SK-N-SH (cell line): Measurements from ENCODE around the gene KRTAP9-7. TPM values are rescaled to one million over a fixed set of nuclear protein-coding genes. Genes with fewer than 3 reads are reported as not detected.

Experiments used
- CTCF ChIA-PET: fragments of 300-600, 350-600 bp; formaldehyde crosslinking; extraction: SDS; loops from one replicate; lab custom pipeline; 2021; lab: Yijun Ruan, JAX
- POLR2A ChIA-PET: fragments of 350-600 bp; sonication (Branson Sonifier 250); formaldehyde crosslinking; extraction: SDS; loops from one replicate; lab custom pipeline; 2020; ENCODE audit warnings: antibody characterized with exemption, inconsistent platforms; lab: Yijun Ruan, JAX
- DNase-seq: peaks from one replicate; pipeline ENCODE4 v3.0.0; 2012
- H2AFZ ChIP-seq: fragments of 200-600 bp; sonication (generic); 2 replicates; pipeline ENCODE4 v1.8.1; 2016; ENCODE audit warnings: antibody characterized with exemption, mild to moderate bottlenecking, low read depth
- H3F3A ChIP-seq: fragments of 200-600 bp; sonication (generic); replicated peaks from 2 replicates; pipeline ENCODE3; 2016; ENCODE audit warnings: antibody characterized with exemption, mild to moderate bottlenecking; ENCODE audit not compliant: insufficient read depth
- H3K27ac ChIP-seq, 2 experiments: fragments of 200-500 bp in 1 of 2; fragments of 200-600 bp in 1 of 2; sonication (Bioruptor generic) in 1 of 2; sonication (generic), shearing (Covaris generic) in 1 of 2; 2 replicates each; pipeline versions ENCODE4 v1.5.1 to v1.6.1; 2014 to 2016; ENCODE audit warnings: low read depth in 2 of 2, inconsistent platforms in 1 of 2, low read length in 1 of 2, mild to moderate bottlenecking in 1 of 2, mixed read lengths in 1 of 2
- H3K27me3 ChIP-seq: fragments of 200-600 bp; sonication (generic), shearing (Covaris generic); 2 replicates; pipeline ENCODE4 v1.6.1; 2016; ENCODE audit warnings: mixed run types; ENCODE audit not compliant: insufficient read depth
- H3K36me3 ChIP-seq, 2 experiments: fragments of 200-500 bp in 1 of 2; fragments of 200-600 bp in 1 of 2; sonication (Bioruptor generic) in 1 of 2; sonication (generic) in 1 of 2; replicated peaks in 1 of 2; 2 replicates each; pipeline versions ENCODE3 to v1.5.1; 2014 to 2016; ENCODE audit warnings: low read length in 1 of 2, mild to moderate bottlenecking in 1 of 2; ENCODE audit not compliant: insufficient read depth in 2 of 2, control insufficient read depth in 1 of 2
- H3K4me1 ChIP-seq, 2 experiments: fragments of 200-500 bp in 1 of 2; fragments of 200-600 bp in 1 of 2; sonication (Bioruptor generic) in 1 of 2; sonication (generic), shearing (Covaris generic) in 1 of 2; 2 replicates each; pipeline versions ENCODE4 v1.5.1 to v1.6.1; 2014 to 2016; ENCODE audit warnings: low read depth in 1 of 2, low read length in 1 of 2, mixed run types in 1 of 2; ENCODE audit not compliant: insufficient read depth in 2 of 2, control insufficient read depth in 1 of 2
- H3K4me2 ChIP-seq: fragments of 200-600 bp; sonication (generic), shearing (Covaris generic); 2 replicates; pipeline ENCODE4 v1.6.1; 2017; ENCODE audit warnings: mixed run types
- H3K4me3 ChIP-seq, 2 experiments: fragments of 200-500 bp in 1 of 2; fragments of 200-600 bp in 1 of 2; sonication (Bioruptor generic) in 1 of 2; sonication (generic), shearing (Covaris generic) in 1 of 2; 2 replicates each; pipeline versions ENCODE4 v1.5.1 to v1.8.1; 2014 to 2016; ENCODE audit warnings: low read depth in 2 of 2, inconsistent platforms in 1 of 2, low read length in 1 of 2, mild to moderate bottlenecking in 1 of 2, mixed read lengths in 1 of 2, moderate library complexity in 1 of 2
- H3K79me2 ChIP-seq: fragments of 200-600 bp; sonication (generic); 2 replicates; pipeline ENCODE4 v1.8.1; 2017; ENCODE audit warnings: mild to moderate bottlenecking; ENCODE audit not compliant: insufficient read depth
- H3K9ac ChIP-seq: fragments of 200-600 bp; sonication (generic); 2 replicates; pipeline ENCODE4 v1.6.1; 2017; ENCODE audit warnings: mixed run types
- H3K9me2 ChIP-seq: fragments of 200-600 bp; sonication (generic); 2 replicates; pipeline ENCODE4 v1.6.1; 2017; ENCODE audit warnings: mixed run types
- H3K9me3 ChIP-seq: fragments of 200-600 bp; sonication (generic); 2 replicates; pipeline ENCODE4 v1.6.1; 2017; ENCODE audit warnings: mixed run types, mild to moderate bottlenecking, moderate library complexity
- H4K20me1 ChIP-seq: fragments of 200-600 bp; sonication (generic); 2 replicates; pipeline ENCODE4 v1.6.1; 2017; ENCODE audit warnings: mild to moderate bottlenecking, mixed run types; ENCODE audit not compliant: insufficient read depth
- CTCF ChIP-seq: fragments of 200-600 bp; sonication (generic); IDR thresholded peaks from 2 replicates; pipeline ENCODE4 v1.6.1; 2017; ENCODE audit warnings: antibody characterized with exemption, mild to moderate bottlenecking, moderate library complexity
- ELF1 ChIP-seq: IDR thresholded peaks from 2 replicates; pipeline ENCODE4 v1.4.0; 2012
- EP300 ChIP-seq, 2 experiments: IDR thresholded peaks; 2 replicates each; pipeline versions ENCODE4 v1.4.0 to v1.6.1; 2012; ENCODE audit warnings: borderline replicate concordance in 1 of 2, low read depth in 1 of 2, low read length in 1 of 2
- FOSL2 ChIP-seq: IDR thresholded peaks from 2 replicates; pipeline ENCODE4 v1.4.0; 2012; ENCODE audit warnings: low read depth, mild to moderate bottlenecking, moderate library complexity, borderline replicate concordance
- FOXJ3 ChIP-seq: sonication (generic); formaldehyde crosslinking; IDR thresholded peaks from 2 replicates; pipeline ENCODE4 v1.5.1; 2020; ENCODE audit warnings: mild to moderate bottlenecking, missing genetic modification reagents
- FOXM1 ChIP-seq: IDR thresholded peaks from 2 replicates; pipeline ENCODE4 v1.4.0; 2012; ENCODE audit warnings: low read depth, mild to moderate bottlenecking
- GABPA ChIP-seq: IDR thresholded peaks from 2 replicates; pipeline ENCODE4 v1.4.0; 2012; ENCODE audit warnings: low read depth, mild to moderate bottlenecking
- GATA2 ChIP-seq: sonication (generic); formaldehyde crosslinking; IDR thresholded peaks from 2 replicates; pipeline ENCODE4 v1.5.0; 2020; ENCODE audit warnings: mild to moderate bottlenecking, missing genetic modification reagents
- JUND ChIP-seq: IDR thresholded peaks from 2 replicates; pipeline ENCODE4 v1.4.0; 2012
- NRF1 ChIP-seq: IDR thresholded peaks from 2 replicates; pipeline ENCODE4 v1.6.1; 2012; ENCODE audit warnings: low read depth, mild to moderate bottlenecking, low read length
- POLR2AphosphoS5 ChIP-seq: IDR thresholded peaks from 2 replicates; pipeline ENCODE4 v1.6.1; 2012; ENCODE audit warnings: low read depth, low read length
- RFX5 ChIP-seq: IDR thresholded peaks from 2 replicates; pipeline ENCODE4 v1.6.1; 2012; ENCODE audit warnings: mild to moderate bottlenecking, improper control_type of control experiment, low read length
- SIN3A ChIP-seq: IDR thresholded peaks from 2 replicates; pipeline ENCODE4 v1.6.1; 2012; ENCODE audit warnings: low read depth, mild to moderate bottlenecking, low read length, moderate library complexity, borderline replicate concordance
- TCF12 ChIP-seq: IDR thresholded peaks from 2 replicates; pipeline ENCODE4 v1.4.0; 2012
- USF2 ChIP-seq: fragments of 150-350 bp; IDR thresholded peaks from 2 replicates; pipeline ENCODE4 v1.6.1; 2017; ENCODE audit warnings: antibody characterized with exemption, low read length, low read depth, borderline replicate concordance
- YY1 ChIP-seq: IDR thresholded peaks from 2 replicates; pipeline ENCODE4 v1.4.0; 2012; ENCODE audit warnings: low read depth, mild to moderate bottlenecking
- ZBTB33 ChIP-seq: IDR thresholded peaks from 2 replicates; pipeline ENCODE4 v1.4.0; 2012; ENCODE audit warnings: low read depth, borderline replicate concordance
- WGBS: methylation state at CpG from one replicate; pipeline ENCODE4 v1.1.6; 2017; ENCODE audit warnings: low lambda C conversion rate; 5-methylcytosine and 5-hydroxymethylcytosine counted together
- polyA plus RNA-seq, 3 experiments: library from polyadenylated mRNA; depleted of rRNA; stranded (reverse); fragments of >200 nt; gene quantifications; 2 replicates each; pipeline ENCODE4 v1.2.3, GENCODE V29; 2012
- TF ChIP-seq, protein P1 (sequence below): fragments of 150-350 bp; IDR thresholded peaks from 2 replicates; pipeline ENCODE4 v1.6.1; 2016; ENCODE audit warnings: mild to moderate bottlenecking, low read depth, low read length
- TF ChIP-seq, protein P2 (sequence below): IDR thresholded peaks from 2 replicates; pipeline ENCODE4 v1.6.1; 2012; ENCODE audit warnings: mild to moderate bottlenecking, low read depth, low read length, moderate library complexity

Gene KRTAP9-7
- polyA plus RNA-seq, 1 of the 3 experiments (the other 2 are of a cell fraction) = not detected

GRCh38 chr17:41302981-41303380 is 27.5 kb downstream of the KRTAP9-7 start:
- CTCF ChIA-PET = interaction anchor here (0.6 to 3.9 kb wide), 3 partner anchors 18 to 246 kb away, joined by 3 to 17 read pairs (median 4); no protein-coding TSS in a partner anchor
- POLR2A ChIA-PET = no interaction called here
- TF ChIP-seq EP300 (IDR thresholded peaks at IDR 0.05; ENCODE audit: borderline replicate concordance in 1 of 2, low read depth in 1 of 2, low read length in 1 of 2) (no peak), YY1 (no peak), ELF1 (no peak), POLR2AphosphoS5 (no peak)

DNA sequence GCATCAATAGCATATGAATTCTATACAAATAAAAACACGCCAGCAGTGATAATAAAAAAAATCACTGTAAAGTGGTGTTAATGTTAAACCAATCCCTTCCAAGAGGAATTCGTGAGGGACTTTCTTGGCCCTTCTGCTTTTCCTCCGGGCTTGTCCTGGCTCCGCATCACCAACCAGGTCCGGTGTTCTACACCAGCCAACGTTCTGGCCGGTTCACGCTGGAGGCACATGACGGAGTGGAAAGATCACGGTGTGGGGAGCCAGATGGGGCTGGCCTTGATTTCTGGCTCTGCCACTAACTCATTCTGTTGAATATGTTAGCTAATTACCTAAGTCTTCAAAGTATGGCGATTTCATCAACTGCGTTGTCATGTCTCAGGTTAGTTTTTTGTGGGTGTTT is 28.6 kb downstream of the KRTAP9-7 start:
- no peaks in the 10 kb centered on the region for H3K9me3 ChIP-seq
- H3K9ac ChIP-seq = no peak overlapping the region
- H3K27ac ChIP-seq = no peak overlapping the region
- CTCF ChIA-PET = interaction anchor here (0.9 to 3.9 kb wide), 2 partner anchors 245 to 359 kb away, joined by 3 to 17 read pairs; no protein-coding TSS in a partner anchor
- no peak overlapping the region for H3K4me2 ChIP-seq
- no peaks in the 10 kb centered on the region for H3K36me3 ChIP-seq
- no peaks in the 10 kb centered on the region for H4K20me1 ChIP-seq
- POLR2A ChIA-PET = no interaction called here
- no peak for DNase-seq
- 38% methylated on average over 12 of the region's 12 CpGs for WGBS
- H2AFZ ChIP-seq = no peak overlapping the region
- H3K27me3 ChIP-seq = peaks cover 43% of the 10 kb centered on the region; the same call in 1 of the 2 replicates
- H3K9me2 ChIP-seq = no peaks in the 10 kb centered on the region
- peaks cover 0 to 25% of the 10 kb centered on the region in 2 experiments; a peak in 1 of 4 replicates for H3K4me1 ChIP-seq
- no peaks in the 10 kb centered on the region for H3K79me2 ChIP-seq
- H3F3A ChIP-seq = no peaks in the 10 kb centered on the region
- H3K4me3 ChIP-seq = no peak overlapping the region
- TF ChIP-seq RFX5 = no peak
- TF ChIP-seq TCF12 = no peak
- TF ChIP-seq ELF1 = no peak
- no peak for TF ChIP-seq JUND
- TF ChIP-seq FOSL2 = no peak
- no peak for TF ChIP-seq FOXM1
- TF ChIP-seq CTCF = no peak
- TF ChIP-seq GATA2 (CRISPR knock-in tag) = no peak
- TF ChIP-seq NRF1 = no peak
- no peak for TF ChIP-seq SIN3A
- TF ChIP-seq GABPA = no peak
- TF ChIP-seq USF2 = no peak
- no peak for TF ChIP-seq ZBTB33
- no peak for TF ChIP-seq FOXJ3 (CRISPR knock-in tag)
- TF ChIP-seq, protein P1, sequence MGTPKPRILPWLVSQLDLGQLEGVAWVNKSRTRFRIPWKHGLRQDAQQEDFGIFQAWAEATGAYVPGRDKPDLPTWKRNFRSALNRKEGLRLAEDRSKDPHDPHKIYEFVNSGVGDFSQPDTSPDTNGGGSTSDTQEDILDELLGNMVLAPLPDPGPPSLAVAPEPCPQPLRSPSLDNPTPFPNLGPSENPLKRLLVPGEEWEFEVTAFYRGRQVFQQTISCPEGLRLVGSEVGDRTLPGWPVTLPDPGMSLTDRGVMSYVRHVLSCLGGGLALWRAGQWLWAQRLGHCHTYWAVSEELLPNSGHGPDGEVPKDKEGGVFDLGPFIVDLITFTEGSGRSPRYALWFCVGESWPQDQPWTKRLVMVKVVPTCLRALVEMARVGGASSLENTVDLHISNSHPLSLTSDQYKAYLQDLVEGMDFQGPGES = no peak
- TF ChIP-seq, protein P2, sequence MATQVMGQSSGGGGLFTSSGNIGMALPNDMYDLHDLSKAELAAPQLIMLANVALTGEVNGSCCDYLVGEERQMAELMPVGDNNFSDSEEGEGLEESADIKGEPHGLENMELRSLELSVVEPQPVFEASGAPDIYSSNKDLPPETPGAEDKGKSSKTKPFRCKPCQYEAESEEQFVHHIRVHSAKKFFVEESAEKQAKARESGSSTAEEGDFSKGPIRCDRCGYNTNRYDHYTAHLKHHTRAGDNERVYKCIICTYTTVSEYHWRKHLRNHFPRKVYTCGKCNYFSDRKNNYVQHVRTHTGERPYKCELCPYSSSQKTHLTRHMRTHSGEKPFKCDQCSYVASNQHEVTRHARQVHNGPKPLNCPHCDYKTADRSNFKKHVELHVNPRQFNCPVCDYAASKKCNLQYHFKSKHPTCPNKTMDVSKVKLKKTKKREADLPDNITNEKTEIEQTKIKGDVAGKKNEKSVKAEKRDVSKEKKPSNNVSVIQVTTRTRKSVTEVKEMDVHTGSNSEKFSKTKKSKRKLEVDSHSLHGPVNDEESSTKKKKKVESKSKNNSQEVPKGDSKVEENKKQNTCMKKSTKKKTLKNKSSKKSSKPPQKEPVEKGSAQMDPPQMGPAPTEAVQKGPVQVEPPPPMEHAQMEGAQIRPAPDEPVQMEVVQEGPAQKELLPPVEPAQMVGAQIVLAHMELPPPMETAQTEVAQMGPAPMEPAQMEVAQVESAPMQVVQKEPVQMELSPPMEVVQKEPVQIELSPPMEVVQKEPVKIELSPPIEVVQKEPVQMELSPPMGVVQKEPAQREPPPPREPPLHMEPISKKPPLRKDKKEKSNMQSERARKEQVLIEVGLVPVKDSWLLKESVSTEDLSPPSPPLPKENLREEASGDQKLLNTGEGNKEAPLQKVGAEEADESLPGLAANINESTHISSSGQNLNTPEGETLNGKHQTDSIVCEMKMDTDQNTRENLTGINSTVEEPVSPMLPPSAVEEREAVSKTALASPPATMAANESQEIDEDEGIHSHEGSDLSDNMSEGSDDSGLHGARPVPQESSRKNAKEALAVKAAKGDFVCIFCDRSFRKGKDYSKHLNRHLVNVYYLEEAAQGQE = no peak

More at GRCh38 chr17:41302981-41303380, 27.5 kb downstream of the KRTAP9-7 start:
- WGBS = 65% methylated on average over 4 of the region's 4 CpGs
- no peaks in the 10 kb centered on the region for H3K79me2 ChIP-seq
- DNase-seq = no peak
- peaks cover 54% of the 10 kb centered on the region; the same call in 1 of the 2 replicates for H3K27me3 ChIP-seq
- H3K9me3 ChIP-seq = no peaks in the 10 kb centered on the region
- no peak overlapping the region for H3K4me3 ChIP-seq
- H3K9me2 ChIP-seq = no peaks in the 10 kb centered on the region
- H3K36me3 ChIP-seq = no peaks in the 10 kb centered on the region
- peaks cover 0 to 14% of the 10 kb centered on the region in 2 experiments; a peak in 1 of 4 replicates for H3K4me1 ChIP-seq
- no peaks in the 10 kb centered on the region for H4K20me1 ChIP-seq
- H3F3A ChIP-seq = no peaks in the 10 kb centered on the region
- no peak overlapping the region for H3K27ac ChIP-seq
- no peak overlapping the region for H2AFZ ChIP-seq
- H3K9ac ChIP-seq = no peak overlapping the region
- H3K4me2 ChIP-seq = no peak overlapping the region
